Upper lobe of left lung (tissue), 6 donors: ENCODE data around the gene LARGE1. TPM values are rescaled to one million over a fixed set of nuclear protein-coding genes. Genes with fewer than 3 reads are reported as not detected.

Source experiments
- ATAC-seq, 2 donors: fragments of 200-7000 bp; cut with Tn5 transposase; one replicate each; pipeline ENCODE4 v1.9.1; 2022; ENCODE audit warnings: mild to moderate bottlenecking in 2 of 2, moderate library complexity in 2 of 2; ENCODE audit not compliant: low FRiP score in 2 of 2
- DNase-seq, 2 donors: peaks; one replicate each; pipeline ENCODE4 v3.0.0-alpha.2; 2019 to 2020
- H3K27ac ChIP-seq, 4 donors: fragments of 200-600 bp; sonication (generic); one replicate each; pipeline ENCODE4 v1.5.1; 2016 to 2019
- H3K27me3 ChIP-seq, 4 donors: fragments of 200-600 bp; sonication (generic); one replicate each; pipeline ENCODE4 v1.5.1; 2017 to 2019
- H3K36me3 ChIP-seq, 4 donors: fragments of 200-600 bp; sonication (generic); one replicate each; pipeline ENCODE4 v1.5.1; 2016 to 2019
- H3K4me1 ChIP-seq, 4 donors: fragments of 200-600 bp; sonication (generic); one replicate each; pipeline ENCODE4 v1.5.1; 2018 to 2019
- H3K4me3 ChIP-seq, 4 donors: fragments of 200-600 bp; sonication (generic); one replicate each; pipeline ENCODE4 v1.5.1; 2017 to 2019; ENCODE audit warnings: mild to moderate bottlenecking in 2 of 4, moderate library complexity in 1 of 4
- H3K9me3 ChIP-seq, 4 donors: fragments of 200-600 bp; sonication (generic); one replicate each; pipeline ENCODE4 v1.5.1; 2018 to 2019
- EP300 ChIP-seq, 4 donors: sonication (generic); formaldehyde crosslinking; IDR thresholded peaks; one replicate each; pipeline ENCODE4 v1.5.1; 2017; ENCODE audit warnings: antibody characterized with exemption in 4 of 4, control low read depth in 2 of 4
- POLR2A ChIP-seq, 4 donors: fragments of 450-650 bp; IDR thresholded peaks; one replicate each; pipeline ENCODE4 v1.5.1; 2016 to 2017; ENCODE audit warnings: antibody characterized with exemption in 4 of 4, mild to moderate bottlenecking in 2 of 4
- POLR2AphosphoS5 ChIP-seq, 2 donors: sonication (generic); formaldehyde crosslinking; IDR thresholded peaks; one replicate each; pipeline ENCODE4 v1.5.1; 2017; ENCODE audit warnings: antibody characterized with exemption in 2 of 2
- WGBS, 2 donors: methylation state at CpG; one replicate each; pipeline ENCODE4 v1.1.5; 2017 to 2018; 5-methylcytosine and 5-hydroxymethylcytosine counted together
- total RNA-seq, 6 donors: library from RNA; depleted of rRNA in 4 of 6; stranded (reverse); fragments of >200 nt in 4 of 6; gene quantifications; one replicate each; pipeline versions ENCODE4 v1.1.0 to v1.2.1, GENCODE V29; 2016 to 2021
- TF ChIP-seq, protein P1 (sequence below), 6 experiments: fragments of 450-650 bp in 4 of 6; fragments of 200-600 bp in 2 of 6; sonication (generic) in 2 of 6; IDR thresholded peaks; one replicate each; pipeline ENCODE4 v1.5.1; 2016 to 2019; ENCODE audit warnings: antibody characterized with exemption in 6 of 6
- donor health status: DM: no; HTN: no; CAD: no; lungs with moderate emphysema.
- donor health status: DM: no; HTN: yes; CAD: no; lungs with severe emphysema.

The LARGE1 gene
- total RNA-seq, 6 donors from 2014 or later, result 14.0 to 56.6 (median 25.3) TPM

DNA sequence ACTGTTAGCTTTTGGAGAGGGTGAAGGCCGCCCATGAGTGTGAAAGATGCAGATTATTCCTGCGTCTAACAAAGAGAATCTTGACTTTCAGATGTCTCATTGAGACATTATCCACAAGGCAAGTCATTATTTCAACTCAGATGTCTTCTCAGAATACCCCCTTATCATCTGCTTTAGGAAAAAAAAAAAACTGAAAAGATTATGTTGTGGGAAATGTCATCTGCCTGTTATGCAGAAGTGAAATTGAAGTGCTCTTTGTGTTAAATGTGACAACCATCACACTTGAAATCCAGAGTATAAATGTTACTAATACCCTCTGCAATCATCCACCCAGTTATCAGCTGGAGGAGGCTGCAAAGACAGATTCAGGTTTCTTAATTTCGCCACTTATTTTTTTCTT, 239.6 kb downstream of the LARGE1 start:
- 89 to 95% methylated on average over 3 of the region's 3 CpGs for WGBS, 2 donors
- no peak for TF ChIP-seq POLR2AphosphoS5 (IDR thresholded peaks at IDR 0.05)
- TF ChIP-seq POLR2A (IDR thresholded peaks at IDR 0.05), result no peak
- Histone ChIP-seq H3K4me1 (no peaks in the 10 kb centered on the region), H3K36me3 (no peaks in the 10 kb centered on the region), H3K9me3 (no peaks in the 10 kb centered on the region), H3K4me3 (no peak overlapping the region), H3K27me3 (no peaks in the 10 kb centered on the region), H3K27ac (no peak overlapping the region)
- no peak for ATAC-seq
- no peak for DNase-seq

DNA sequence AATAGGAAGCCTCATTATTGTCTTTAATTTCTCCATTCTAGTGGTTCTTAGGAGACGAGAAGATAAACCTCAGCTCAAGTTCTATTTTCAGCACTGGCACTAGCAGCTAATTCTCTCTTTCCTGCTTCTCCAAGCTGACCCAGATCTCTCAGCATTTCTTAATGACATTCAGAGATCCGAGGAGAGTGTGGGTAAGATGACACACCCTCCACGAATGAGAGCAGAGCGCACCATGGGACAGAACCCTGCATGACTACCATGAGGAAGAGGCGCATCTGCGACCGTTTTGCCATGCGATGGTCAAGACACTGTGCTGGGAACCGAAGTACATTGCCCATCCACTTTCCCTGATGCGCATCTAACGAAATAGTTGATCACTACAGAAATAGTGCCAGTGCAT, 241.8 kb downstream of the LARGE1 start:
- no peak for ATAC-seq
- WGBS, 2 donors, result 85 to 91% methylated on average over 11 of the region's 11 CpGs

DNA sequence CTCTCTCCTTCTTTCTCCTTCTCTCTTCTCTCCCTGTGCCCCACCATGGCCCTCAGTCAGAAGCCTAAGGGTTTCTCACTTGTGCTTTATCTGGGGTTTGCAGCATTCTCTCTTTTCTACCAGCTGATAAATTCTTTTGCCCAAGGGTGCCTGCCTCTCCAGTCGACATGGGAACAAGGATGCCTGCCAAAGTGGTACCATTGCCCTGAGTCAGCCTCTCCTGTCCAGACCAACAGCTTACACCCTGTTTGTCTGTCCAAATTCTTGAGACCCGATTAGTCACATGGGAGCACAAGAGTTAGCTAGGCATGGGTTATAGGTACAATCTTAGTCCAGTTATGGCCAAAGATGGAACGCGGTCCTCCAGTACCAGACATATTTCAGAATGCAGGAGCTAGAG, 242.7 kb downstream of the LARGE1 start:
- Histone ChIP-seq H3K4me1 (no peaks in the 10 kb centered on the region), H3K4me3 (no peak overlapping the region), H3K36me3 (no peaks in the 10 kb centered on the region), H3K9me3 (no peaks in the 10 kb centered on the region), H3K27me3 (no peaks in the 10 kb centered on the region), H3K27ac (no peak overlapping the region)
- WGBS, 2 donors, result 83 to 84% methylated on average over 4 of the region's 4 CpGs
- ATAC-seq, result no peak
- TF ChIP-seq EP300 (IDR thresholded peaks at IDR 0.05) (no peak), POLR2AphosphoS5 (IDR thresholded peaks at IDR 0.05) (no peak), POLR2A (IDR thresholded peaks at IDR 0.05) (no peak)
- TF ChIP-seq, protein P1, sequence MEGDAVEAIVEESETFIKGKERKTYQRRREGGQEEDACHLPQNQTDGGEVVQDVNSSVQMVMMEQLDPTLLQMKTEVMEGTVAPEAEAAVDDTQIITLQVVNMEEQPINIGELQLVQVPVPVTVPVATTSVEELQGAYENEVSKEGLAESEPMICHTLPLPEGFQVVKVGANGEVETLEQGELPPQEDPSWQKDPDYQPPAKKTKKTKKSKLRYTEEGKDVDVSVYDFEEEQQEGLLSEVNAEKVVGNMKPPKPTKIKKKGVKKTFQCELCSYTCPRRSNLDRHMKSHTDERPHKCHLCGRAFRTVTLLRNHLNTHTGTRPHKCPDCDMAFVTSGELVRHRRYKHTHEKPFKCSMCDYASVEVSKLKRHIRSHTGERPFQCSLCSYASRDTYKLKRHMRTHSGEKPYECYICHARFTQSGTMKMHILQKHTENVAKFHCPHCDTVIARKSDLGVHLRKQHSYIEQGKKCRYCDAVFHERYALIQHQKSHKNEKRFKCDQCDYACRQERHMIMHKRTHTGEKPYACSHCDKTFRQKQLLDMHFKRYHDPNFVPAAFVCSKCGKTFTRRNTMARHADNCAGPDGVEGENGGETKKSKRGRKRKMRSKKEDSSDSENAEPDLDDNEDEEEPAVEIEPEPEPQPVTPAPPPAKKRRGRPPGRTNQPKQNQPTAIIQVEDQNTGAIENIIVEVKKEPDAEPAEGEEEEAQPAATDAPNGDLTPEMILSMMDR (IDR thresholded peaks at IDR 0.05), result no peak
- no peak for DNase-seq

More for the DNA sequence above, 241.8 kb downstream of the LARGE1 start:
- no peaks in the 10 kb centered on the region for H3K4me1 ChIP-seq
- no peak for DNase-seq
- H3K27ac ChIP-seq, result no peak overlapping the region
- TF ChIP-seq POLR2A (IDR thresholded peaks at IDR 0.05) (no peak), EP300 (IDR thresholded peaks at IDR 0.05) (no peak)
- H3K9me3 ChIP-seq, result no peaks in the 10 kb centered on the region
- no peaks in the 10 kb centered on the region for H3K36me3 ChIP-seq
- H3K27me3 ChIP-seq, result no peaks in the 10 kb centered on the region
- H3K4me3 ChIP-seq, result no peak overlapping the region

DNA sequence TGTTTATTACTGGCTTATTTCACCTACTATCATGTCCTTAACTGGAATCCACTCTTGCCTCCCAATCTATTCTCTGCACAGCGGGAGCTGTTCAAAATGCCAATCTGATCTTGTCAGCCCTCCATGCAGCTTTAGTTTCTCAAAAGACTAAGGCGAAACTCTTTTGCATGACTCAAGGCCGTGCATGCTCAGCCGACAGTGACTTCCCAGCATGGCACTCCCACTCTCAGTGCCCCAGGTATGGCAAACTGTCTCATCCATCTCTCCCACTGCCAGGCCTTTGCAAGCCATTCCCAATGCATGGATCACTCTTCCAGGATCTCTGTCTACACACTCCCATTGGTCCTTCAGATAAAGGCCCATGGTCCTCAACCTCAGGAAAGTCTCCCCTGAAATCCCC, 245.9 kb downstream of the LARGE1 start:
- H3K4me1 ChIP-seq, result peaks cover 0 to 4% (median under 1%) of the 10 kb centered on the region in 4 donors
- H3K4me3 ChIP-seq, result no peak overlapping the region
- no peak for ATAC-seq
- TF ChIP-seq POLR2A (IDR thresholded peaks at IDR 0.05), result no peak
- 97 to 98% methylated on average over 4 of the region's 4 CpGs for WGBS, 2 donors
- no peaks in the 10 kb centered on the region for H3K9me3 ChIP-seq
- no peaks in the 10 kb centered on the region for H3K36me3 ChIP-seq
- no peak for DNase-seq
- H3K27me3 ChIP-seq, result no peaks in the 10 kb centered on the region
- no peak overlapping the region for H3K27ac ChIP-seq

DNA sequence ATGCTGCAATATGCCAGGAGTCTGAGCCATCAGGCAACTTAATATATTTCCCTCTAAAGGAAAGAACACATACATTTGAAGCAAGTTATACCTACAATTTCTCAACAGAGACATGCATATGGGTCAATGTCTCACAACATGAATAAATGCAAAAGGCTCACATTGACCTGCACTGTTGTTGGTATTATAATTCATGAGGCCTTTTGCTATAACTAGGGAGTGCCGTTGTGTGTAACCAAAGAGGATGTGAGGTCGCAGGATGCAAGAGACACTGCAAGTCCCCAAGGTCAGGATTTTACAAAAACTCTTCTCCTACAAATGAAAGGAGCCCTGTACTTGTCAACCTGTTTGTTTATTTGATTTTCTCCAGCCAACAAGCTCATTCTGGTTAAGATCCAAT, 250.5 kb downstream of the LARGE1 start:
- Histone ChIP-seq H3K27me3 (no peaks in the 10 kb centered on the region), H3K4me3 (no peak overlapping the region), H3K27ac (no peak overlapping the region), H3K4me1 (peaks cover 0 to 14% (median 11%) of the 10 kb centered on the region in 4 donors), H3K9me3 (no peaks in the 10 kb centered on the region), H3K36me3 (no peaks in the 10 kb centered on the region)
- DNase-seq (no peak), ATAC-seq (no peak)
- TF ChIP-seq POLR2A (IDR thresholded peaks at IDR 0.05) (no peak), POLR2AphosphoS5 (IDR thresholded peaks at IDR 0.05) (no peak), EP300 (IDR thresholded peaks at IDR 0.05) (no peak)
- TF ChIP-seq, protein P1 (IDR thresholded peaks at IDR 0.05), result no peak
- WGBS, 2 donors, result 48 to 78% methylated on average over 2 of the region's 2 CpGs

DNA sequence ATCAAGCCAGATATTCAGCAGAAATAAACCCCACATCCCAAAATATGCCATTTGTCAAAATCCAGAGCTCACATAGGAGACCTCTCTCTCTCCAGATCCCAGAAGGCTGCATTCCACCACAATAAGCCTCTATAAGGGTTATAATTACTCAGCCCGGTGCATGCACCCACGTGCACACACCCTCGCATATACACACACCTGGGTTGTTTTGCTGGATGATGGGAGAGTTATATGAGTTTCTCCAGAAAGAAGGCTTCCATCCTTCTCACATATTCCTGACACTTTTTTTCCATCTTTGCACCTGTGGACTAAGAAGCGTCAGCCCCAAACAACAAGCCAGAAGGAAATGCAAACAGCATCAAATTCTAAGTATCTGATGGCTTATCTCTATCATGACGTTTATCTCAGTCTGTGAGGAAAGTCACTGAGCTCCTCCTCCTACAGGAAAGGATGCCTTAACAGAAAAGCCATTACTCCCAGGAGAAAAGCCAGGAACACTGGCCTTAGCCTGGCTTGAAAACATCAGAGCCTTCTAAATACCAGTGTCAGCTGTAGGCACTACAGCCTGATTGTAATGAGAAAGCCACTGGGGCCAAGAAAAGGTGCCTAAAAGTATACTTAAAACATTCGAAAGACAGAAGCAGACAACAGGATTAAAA, 253.2 kb downstream of the LARGE1 start:
- TF ChIP-seq POLR2AphosphoS5 (IDR thresholded peaks at IDR 0.05), result no peak
- TF ChIP-seq POLR2A (IDR thresholded peaks at IDR 0.05), result no peak
- TF ChIP-seq EP300 (IDR thresholded peaks at IDR 0.05), result no peak
- TF ChIP-seq, protein P1 (IDR thresholded peaks at IDR 0.05), result no peak
- ATAC-seq (no peak), DNase-seq (no peak)
- Histone ChIP-seq H3K4me3 (no peak overlapping the region), H3K27ac (no peak overlapping the region), H3K36me3 (no peaks in the 10 kb centered on the region), H3K27me3 (no peaks in the 10 kb centered on the region), H3K9me3 (no peaks in the 10 kb centered on the region), H3K4me1 (peaks cover 0 to 14% (median 11%) of the 10 kb centered on the region in 4 donors)
- 55 to 61% methylated on average over 6 of the region's 6 CpGs for WGBS, 2 donors
